Progenitor cell of endocrine pancreas (in vitro differentiated cells): Measurements from ENCODE around the gene PSMB11. TPM values are rescaled to one million over a fixed set of nuclear protein-coding genes. Genes with fewer than 3 reads are reported as not detected.
A peak's percentile ranks its signal among the peaks of the same experiment; 100 is the strongest.

Experiments
- DNase-seq: peaks from one replicate; pipeline ENCODE4 v3.0.0; 2021; ENCODE audit warnings: low spot score; ENCODE audit not compliant: unreplicated experiment
- H3K27ac Mint-ChIP-seq: 2 replicates; pipeline ENCODE4 v1.8.0; 2021; ENCODE audit warnings: mild to moderate bottlenecking, moderate library complexity, mixed read lengths
- H3K27me3 Mint-ChIP-seq: 2 replicates; pipeline ENCODE4 v1.8.0; 2021; ENCODE audit warnings: mixed read lengths
- H3K36me3 Mint-ChIP-seq: 2 replicates; pipeline ENCODE4 v1.8.0; 2022; ENCODE audit warnings: mixed read lengths; ENCODE audit not compliant: insufficient read depth
- H3K4me1 Mint-ChIP-seq: 2 replicates; pipeline ENCODE4 v1.8.0; 2021; ENCODE audit warnings: low read depth, mixed read lengths
- H3K4me3 Mint-ChIP-seq: 2 replicates; pipeline ENCODE4 v1.8.0; 2021; ENCODE audit warnings: low read depth, mild to moderate bottlenecking, moderate library complexity, mixed read lengths
- H3K9me3 Mint-ChIP-seq: 2 replicates; pipeline ENCODE4 v1.8.0; 2021; ENCODE audit warnings: low read depth, mixed read lengths
- CTCF ChIP-seq: fragments of 200-600 bp; sonication (generic); IDR thresholded peaks from one replicate; pipeline ENCODE4 v1.5.0; 2021; ENCODE audit warnings: antibody characterized with exemption, mild to moderate bottlenecking; ENCODE audit not compliant: unreplicated experiment
- long read RNA-seq: library from polyadenylated mRNA; unstranded; transcript quantifications from one replicate; pipeline ENCODE4 v2.0.0, GENCODE V29; 2020
- total RNA-seq: library from RNA; stranded (reverse); gene quantifications from 2 replicates; pipeline ENCODE4 v1.2.1, GENCODE V29; 2021

The PSMB11 gene
- not detected in 2 replicates for total RNA-seq
- long read RNA-seq = 0 reads

GRCh38 chr14:23042162-23042965 is at the start of gene PSMB11:
TSS of gene PSMB11 (plus strand) at chr14:23042212. CDS start at chr14:23042226, 14 bp downstream.
- peaks cover 2% of the 10 kb centered on the region for H3K4me1 Mint-ChIP-seq
- no peak within 1 kb of the TSS for H3K4me3 Mint-ChIP-seq
- peaks cover under 1% of the 10 kb centered on the region for H3K36me3 Mint-ChIP-seq
- TF ChIP-seq CTCF = no peak
- no peak for DNase-seq
- H3K27ac Mint-ChIP-seq = no peak within 1 kb of the TSS
- peaks cover 7% of the 10 kb centered on the region for H3K27me3 Mint-ChIP-seq
- no peaks in the 10 kb centered on the region for H3K9me3 Mint-ChIP-seq

GRCh38 chr14:22993517-22993916 is 48.5 kb upstream of the PSMB11 start:
- no peaks in the 10 kb centered on the region for H3K36me3 Mint-ChIP-seq
- no peak overlapping the region for H3K4me3 Mint-ChIP-seq
- peaks cover 3% of the 10 kb centered on the region for H3K4me1 Mint-ChIP-seq
- H3K27me3 Mint-ChIP-seq = no peaks in the 10 kb centered on the region
- no peak for TF ChIP-seq CTCF
- H3K27ac Mint-ChIP-seq = no peak overlapping the region
- DNase-seq = no peak
- H3K9me3 Mint-ChIP-seq = no peaks in the 10 kb centered on the region

GRCh38 chr14:22994762-22995275 is 47.2 kb upstream of the PSMB11 start:
- H3K36me3 Mint-ChIP-seq = no peaks in the 10 kb centered on the region
- no peaks in the 10 kb centered on the region for H3K27me3 Mint-ChIP-seq
- peak; percentile 66 for TF ChIP-seq CTCF
- peak overlapping the region; percentile 92 for H3K27ac Mint-ChIP-seq
- peaks cover 9% of the 10 kb centered on the region for H3K4me1 Mint-ChIP-seq
- H3K4me3 Mint-ChIP-seq = peak overlapping the region; percentile 7
- H3K9me3 Mint-ChIP-seq = no peaks in the 10 kb centered on the region
- no peak for DNase-seq

GRCh38 chr14:22995889-22996625 is 46.0 kb upstream of the PSMB11 start:
- no peak overlapping the region for H3K4me3 Mint-ChIP-seq

More at GRCh38 chr14:22995889-22996625, 46.0 kb upstream of the PSMB11 start:
- TF ChIP-seq CTCF = no peak
- peak overlapping the region; percentile 27 for H3K27ac Mint-ChIP-seq
- no peak for DNase-seq
- no peaks in the 10 kb centered on the region for H3K9me3 Mint-ChIP-seq
- H3K4me1 Mint-ChIP-seq = peaks cover 9% of the 10 kb centered on the region
- H3K27me3 Mint-ChIP-seq = no peaks in the 10 kb centered on the region
- no peaks in the 10 kb centered on the region for H3K36me3 Mint-ChIP-seq
